UCSD-AML1 (cell line): ENCODE data around the gene SEPHS2.

Source experiments
- DNase-seq: peaks from one replicate; lab custom pipeline; 2025; ENCODE audit not compliant: unreplicated experiment; lab: John Stamatoyannopoulos, UW

The SEPHS2 gene

DNA sequence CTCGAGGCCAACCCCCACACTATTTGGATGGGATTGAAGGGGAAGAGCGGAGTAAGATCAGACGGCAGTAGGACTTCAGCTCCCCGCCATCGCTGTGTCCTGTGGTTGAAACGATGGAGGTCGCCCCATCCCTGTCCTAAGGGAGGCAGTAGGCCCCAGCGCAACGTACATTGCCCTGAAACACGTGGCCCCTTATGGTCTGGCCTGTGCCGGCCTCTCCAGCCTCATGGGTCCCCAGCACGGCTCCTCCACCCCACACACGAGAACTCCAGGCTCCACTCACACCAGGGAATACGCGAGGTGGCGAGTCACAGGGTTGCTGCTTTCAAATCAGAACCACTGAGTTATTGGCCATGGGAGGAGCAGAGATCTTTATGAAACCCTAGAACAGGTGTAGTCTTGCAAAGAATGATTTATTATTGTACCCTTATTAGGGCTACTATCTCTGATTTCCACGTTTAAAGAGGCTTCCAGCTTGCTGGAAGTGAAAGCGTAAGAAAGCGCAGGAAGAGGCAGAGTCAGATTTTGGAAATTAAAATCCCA is 15.2 kb downstream of the SEPHS2 start:
- DNase-seq = no peak

- DNase-seq = peak; percentile 99
Observed at GRCh38 chr16:30429678-30430427, 15.8 kb downstream of the SEPHS2 start, which contains the start of gene DCTPP1. Gene DCTPP1 (minus strand): TSS chr16:30430030. CDS start chr16:30429980, 50 bp downstream.

- no peak for DNase-seq
Observed at GRCh38 chr16:30429418-30429677, 16.3 kb downstream of the SEPHS2 start.

DNA sequence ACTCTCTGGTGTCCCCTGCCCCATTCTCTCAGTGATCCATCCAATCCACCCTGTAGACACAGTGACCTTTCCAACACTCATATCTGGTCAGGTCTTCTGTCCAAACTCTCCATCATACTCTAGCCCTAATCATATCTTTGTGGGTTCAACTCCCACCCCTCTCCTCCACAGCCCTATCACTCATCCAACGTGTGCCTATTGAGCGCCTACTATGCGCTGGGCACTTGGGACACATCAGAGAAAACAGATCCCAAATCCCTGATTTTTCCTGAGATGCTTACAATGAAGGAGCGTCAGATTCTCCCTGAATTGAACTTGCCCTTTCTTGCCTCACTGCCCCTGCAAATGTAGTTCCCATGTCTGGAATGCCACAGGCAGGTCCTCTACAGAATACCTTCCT is 17.6 kb downstream of the SEPHS2 start:
- no peak for DNase-seq

GRCh38 chr16:30421010-30421409 is 24.7 kb downstream of the SEPHS2 start:
- DNase-seq = no peak

- DNase-seq = no peak
Observed at GRCh38 chr16:30418350-30419181, 27.1 kb downstream of the SEPHS2 start.

GRCh38 chr16:30417529-30418349 is 27.9 kb downstream of the SEPHS2 start:
- no peak for DNase-seq

GRCh38 chr16:30416624-30417528 is 28.8 kb downstream of the SEPHS2 start:
- no peak for DNase-seq

DNA sequence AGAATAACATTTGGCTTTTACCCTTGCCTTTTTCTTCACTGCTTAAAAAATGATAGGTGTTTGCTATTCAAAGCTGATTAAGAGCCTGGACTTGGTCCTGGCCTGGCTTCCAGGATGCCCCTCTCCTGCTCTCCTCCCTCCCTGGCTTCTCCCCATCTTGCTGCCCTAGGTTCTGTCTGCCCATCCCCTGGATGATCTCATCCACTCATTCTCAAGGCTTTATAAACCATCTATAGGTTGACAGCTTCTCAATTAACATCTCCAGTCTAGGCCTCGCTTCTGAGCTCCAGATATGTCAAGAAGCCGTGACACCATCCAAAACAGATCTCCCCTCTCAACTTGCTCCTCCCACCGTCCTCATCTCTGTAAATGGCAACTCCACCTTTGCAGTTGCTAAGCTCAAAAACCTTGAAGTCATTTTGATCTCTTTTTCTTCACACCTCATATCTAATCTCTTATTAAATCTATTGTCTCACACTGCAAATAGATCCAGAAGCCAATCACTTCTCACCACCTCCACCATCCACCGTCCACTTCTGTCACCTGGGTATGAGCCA is 29.5 kb downstream of the SEPHS2 start:
- DNase-seq = no peak

DNA sequence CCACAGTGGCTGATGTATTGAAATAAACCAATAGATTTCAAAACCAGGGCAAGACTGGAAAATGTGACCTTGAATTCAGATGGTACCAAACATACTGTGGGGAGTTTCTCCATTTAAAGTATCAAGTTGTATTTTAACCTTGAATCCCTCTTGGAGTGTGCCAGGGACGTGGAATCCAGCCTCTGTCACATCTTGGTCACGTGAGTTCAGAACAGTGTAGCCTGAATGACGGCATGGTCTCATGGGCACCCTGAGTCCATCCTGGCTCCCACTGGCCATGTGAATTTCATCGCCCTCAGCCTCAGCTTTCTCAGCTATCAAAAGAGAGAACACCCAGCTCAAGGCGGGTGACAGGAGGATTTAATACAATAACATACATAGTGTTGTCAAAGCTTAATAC is 31.5 kb downstream of the SEPHS2 start:
- no peak for DNase-seq

DNA sequence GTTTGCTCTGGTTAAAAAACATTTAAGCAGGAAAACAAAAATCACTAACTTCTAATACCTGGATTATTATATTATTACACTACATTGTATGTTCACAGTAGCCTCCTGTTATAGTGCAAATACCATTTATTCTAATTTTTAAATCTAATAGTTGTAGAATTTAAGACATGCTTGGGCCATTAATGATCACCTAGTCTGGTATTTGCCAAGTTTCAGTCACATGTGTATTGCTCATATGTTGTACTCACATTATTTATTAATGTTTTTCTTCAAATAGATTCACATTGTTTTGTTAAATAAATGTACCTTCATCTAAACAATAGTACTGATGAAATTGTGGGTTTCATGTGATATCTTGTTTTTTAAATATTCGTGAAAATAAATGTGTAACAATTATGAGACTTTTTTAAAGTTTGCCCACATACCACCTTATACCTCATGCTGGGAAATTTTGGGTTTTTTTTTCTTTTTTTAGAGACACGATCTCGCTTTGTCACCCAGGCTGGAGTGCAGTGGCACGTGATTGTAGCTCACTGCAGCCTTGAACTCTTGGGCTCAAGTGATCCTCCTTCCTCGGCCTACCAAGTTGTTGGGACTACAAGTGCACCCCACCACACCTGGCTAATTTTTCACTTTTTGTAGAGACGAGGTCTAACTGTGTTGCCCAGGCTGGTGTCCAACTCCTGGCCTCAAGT is 32.4 kb downstream of the SEPHS2 start:
- DNase-seq = no peak

DNA sequence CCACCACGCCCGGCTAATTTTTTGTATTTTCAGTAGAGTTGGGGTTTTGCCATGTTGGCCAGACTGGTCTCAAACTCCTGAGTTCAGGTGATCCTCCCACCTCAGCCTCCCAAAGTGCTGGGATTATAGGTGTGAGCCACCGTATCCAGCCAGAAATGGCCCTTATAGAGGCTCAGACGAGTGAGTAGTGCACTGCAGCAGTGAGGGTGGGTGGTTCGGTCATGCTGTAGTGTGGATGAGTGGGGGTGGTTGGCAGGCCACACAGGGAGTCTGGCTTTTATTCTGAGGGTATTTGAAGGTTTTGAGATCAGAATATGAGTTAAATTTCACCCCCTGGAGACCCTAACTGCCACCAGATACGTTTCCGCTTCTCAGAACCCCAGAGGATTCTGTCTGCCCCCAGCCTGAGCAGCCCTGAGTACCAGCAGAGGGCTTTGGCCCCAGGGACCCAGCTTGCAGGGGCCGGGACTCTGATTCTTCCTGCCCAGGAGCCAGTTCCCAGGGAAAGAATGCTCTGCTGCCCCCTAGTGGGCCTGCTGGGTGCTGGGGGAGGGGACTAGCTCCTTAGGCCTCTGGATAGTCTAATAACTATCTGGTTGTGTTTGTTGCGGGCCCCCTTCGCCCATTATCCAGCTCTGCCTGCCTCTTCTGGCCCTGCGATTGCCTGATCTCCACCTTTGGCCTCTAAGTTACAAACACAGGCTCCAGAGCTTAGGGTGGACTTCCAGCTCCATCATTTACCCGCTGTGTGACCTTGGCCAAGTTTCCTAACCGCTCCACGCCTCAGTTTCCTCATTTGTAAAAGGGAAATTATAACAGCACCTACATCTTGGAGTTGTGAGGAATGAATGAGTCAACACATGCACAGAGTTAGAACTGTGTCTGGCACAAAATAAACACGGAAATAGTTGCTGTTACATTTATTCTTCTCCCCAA is 36.3 kb downstream of the SEPHS2 start:
- DNase-seq = peak; percentile 89

DNA sequence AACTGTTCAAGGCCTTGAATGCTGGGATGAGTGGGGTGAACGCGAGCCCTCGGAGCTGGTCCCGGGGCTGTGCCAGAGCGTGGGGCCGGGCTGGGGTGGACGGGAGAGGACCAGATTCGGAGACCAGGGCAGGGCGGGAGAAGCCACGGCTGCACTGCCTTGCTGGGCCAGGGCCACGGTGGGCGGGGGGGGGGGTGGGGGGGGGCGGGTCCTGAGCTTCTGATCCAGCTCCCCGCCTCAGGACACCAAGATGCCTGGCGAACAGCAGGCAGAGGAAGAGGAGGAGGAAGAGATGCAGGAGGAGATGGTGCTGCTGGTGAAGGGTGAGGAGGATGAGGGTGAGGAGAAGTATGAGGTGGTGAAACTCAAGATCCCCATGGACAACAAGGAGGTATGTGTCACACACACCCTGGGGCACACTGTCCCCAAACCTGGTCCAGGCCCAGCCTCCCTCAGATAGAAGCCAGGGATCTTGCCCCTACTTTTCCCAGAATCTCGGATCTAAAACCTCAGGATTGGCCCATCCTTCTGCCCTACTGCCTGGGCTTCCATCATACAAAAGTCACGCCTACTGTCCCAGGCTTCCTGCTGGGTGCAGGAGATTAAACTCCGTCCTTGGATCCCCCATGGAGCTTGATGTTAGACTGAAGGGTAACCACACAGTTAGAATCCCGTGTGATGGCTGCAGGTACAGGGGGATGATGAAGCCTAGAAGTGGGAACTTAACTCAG is 37.7 kb downstream of the SEPHS2 start:
- DNase-seq = no peak

- peak; percentile 93 for DNase-seq
Observed at GRCh38 chr16:30407102-30407803, 38.4 kb downstream of the SEPHS2 start, which contains the start of gene ZNF771. Gene ZNF771 (plus strand): TSS chr16:30407606. CDS start chr16:30408054, 448 bp downstream.

DNA sequence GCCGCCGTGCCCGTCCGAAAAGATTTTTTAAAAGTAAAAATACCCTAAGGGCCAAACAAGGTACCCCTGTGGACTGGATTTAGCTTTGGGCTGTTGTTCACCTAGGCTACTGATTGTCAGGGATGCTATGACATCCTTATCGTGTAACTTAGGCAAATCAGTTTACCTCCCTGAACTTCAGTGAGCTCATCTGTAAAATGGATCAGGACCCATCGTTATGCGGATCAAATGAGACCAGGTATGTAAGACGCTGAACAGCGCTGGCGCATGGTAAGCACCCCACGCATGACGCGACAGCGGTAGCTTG is 38.9 kb downstream of the SEPHS2 start:
- no peak for DNase-seq

GRCh38 chr16:30401768-30402425 is 43.8 kb downstream of the SEPHS2 start:
- DNase-seq = no peak
